Suprapubic skin (tissue), 4 donors: ENCODE measurements around the gene CPNE4.

Experiments used
- EP300 ChIP-seq: sonication (generic); formaldehyde crosslinking; IDR thresholded peaks from one replicate; pipeline ENCODE4 v1.6.1; 2017; ENCODE audit warnings: antibody characterized with exemption
- POLR2A ChIP-seq, 2 donors: fragments of 450-650 bp; IDR thresholded peaks; one replicate each; pipeline ENCODE4 v1.6.1; 2017; ENCODE audit warnings: antibody characterized with exemption in 2 of 2, mild to moderate bottlenecking in 2 of 2, moderate library complexity in 2 of 2
- POLR2AphosphoS5 ChIP-seq, 3 donors: sonication (generic); formaldehyde crosslinking; IDR thresholded peaks; one replicate each; pipeline ENCODE4 v1.6.1; 2017; ENCODE audit warnings: antibody characterized with exemption in 3 of 3
- TF ChIP-seq, protein P1 (sequence below), 2 donors: fragments of 200-600 bp in 1 of 2; fragments of 450-650 bp in 1 of 2; sonication (generic) in 1 of 2; IDR thresholded peaks; one replicate each; pipeline ENCODE4 v1.5.1; 2016 to 2019; ENCODE audit warnings: antibody characterized with exemption in 2 of 2, mild to moderate bottlenecking in 1 of 2, moderate library complexity in 1 of 2

DNA sequence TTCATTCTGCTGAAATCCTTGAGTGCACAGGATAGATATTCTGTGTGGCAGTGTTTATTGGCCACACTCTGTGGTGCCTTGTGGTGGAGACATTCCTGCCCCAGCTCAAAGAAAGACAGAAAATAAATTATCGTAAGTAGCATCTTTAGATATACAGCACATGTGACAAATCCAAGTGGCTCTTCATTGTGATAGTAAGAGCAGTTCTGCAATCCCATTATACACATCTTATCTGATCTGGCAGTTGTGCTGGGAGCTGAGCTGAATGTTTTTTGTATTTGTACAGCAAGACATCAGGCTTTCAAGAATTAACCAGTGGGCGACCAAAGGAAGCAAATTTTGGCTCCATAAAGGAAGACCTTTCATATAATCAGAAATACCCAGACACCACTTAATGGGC, 296.7 kb downstream of the CPNE4 start:
- TF ChIP-seq, protein P1, sequence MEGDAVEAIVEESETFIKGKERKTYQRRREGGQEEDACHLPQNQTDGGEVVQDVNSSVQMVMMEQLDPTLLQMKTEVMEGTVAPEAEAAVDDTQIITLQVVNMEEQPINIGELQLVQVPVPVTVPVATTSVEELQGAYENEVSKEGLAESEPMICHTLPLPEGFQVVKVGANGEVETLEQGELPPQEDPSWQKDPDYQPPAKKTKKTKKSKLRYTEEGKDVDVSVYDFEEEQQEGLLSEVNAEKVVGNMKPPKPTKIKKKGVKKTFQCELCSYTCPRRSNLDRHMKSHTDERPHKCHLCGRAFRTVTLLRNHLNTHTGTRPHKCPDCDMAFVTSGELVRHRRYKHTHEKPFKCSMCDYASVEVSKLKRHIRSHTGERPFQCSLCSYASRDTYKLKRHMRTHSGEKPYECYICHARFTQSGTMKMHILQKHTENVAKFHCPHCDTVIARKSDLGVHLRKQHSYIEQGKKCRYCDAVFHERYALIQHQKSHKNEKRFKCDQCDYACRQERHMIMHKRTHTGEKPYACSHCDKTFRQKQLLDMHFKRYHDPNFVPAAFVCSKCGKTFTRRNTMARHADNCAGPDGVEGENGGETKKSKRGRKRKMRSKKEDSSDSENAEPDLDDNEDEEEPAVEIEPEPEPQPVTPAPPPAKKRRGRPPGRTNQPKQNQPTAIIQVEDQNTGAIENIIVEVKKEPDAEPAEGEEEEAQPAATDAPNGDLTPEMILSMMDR (IDR thresholded peaks at IDR 0.05), result no peak
- TF ChIP-seq POLR2AphosphoS5 (IDR thresholded peaks at IDR 0.05) (no peak), EP300 (no peak), POLR2A (IDR thresholded peaks at IDR 0.05) (no peak)
